Measurements from ENCODE around the gene TMEM225B.

DNA sequence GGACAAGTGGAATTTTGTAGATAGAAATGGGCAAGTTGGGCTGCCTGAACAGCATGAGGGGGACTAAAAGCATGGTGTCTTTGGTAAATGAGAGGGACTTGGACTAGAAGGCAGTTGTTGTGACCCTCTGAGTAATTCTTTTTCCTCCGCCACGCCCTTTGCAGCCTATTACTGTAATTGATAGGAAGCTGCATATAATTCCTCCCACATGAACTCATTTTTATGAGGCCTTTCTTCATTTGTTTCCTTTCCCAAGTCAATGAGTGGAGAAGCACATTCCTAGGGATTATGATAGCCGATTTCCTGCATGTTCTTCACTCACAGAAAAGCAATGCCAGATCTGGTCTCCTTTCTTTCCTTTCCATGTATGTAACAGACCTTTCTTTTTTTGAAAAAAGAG lies 46.4 kb downstream of the TMEM225B start:
- TF ChIP-seq CTCF (IDR thresholded peaks at IDR 0.05) (no peak), POLR2A (IDR thresholded peaks at IDR 0.05) (no peak)

Measured in uterus (tissue), 2 donors.